ENCODE results near the gene SLC38A9. TPM values are rescaled to one million over a fixed set of nuclear protein-coding genes. Genes with fewer than 3 reads are reported as not detected.
"Not testable (repeated sequence)": the region's sequence is repeated elsewhere in the genome, so short reads cannot be mapped to it uniquely, and the experiment has no call there.

SLC38A9 gene
- total and polyA plus RNA-seq, 2 donors (not counting 1 experiment from before 2014, with no cell fraction given) = 18.1 to 49.7 TPM

GRCh38 chr5:55700745-55701144 is 11.4 kb downstream of the SLC38A9 start:
- Histone ChIP-seq H3K4me3 (replicated peaks in 1 of 4; ENCODE audit: control extremely low read depth in 1 of 4, insufficient read depth in 1 of 4, low read depth in 3 of 4, low read length in 4 of 4) (no peak overlapping the region), H3K4me1 (ENCODE audit: control insufficient read depth, extremely low read depth, insufficient read depth, low read length) (no peaks in the 10 kb centered on the region), H3K9me3 (ENCODE audit: control insufficient read depth, insufficient read depth, low read depth, low read length) (no peaks in the 10 kb centered on the region), H3K27me3 (ENCODE audit: control insufficient read depth, insufficient read depth, low read length) (no peaks in the 10 kb centered on the region), H3K79me2 (ENCODE audit: control insufficient read depth, insufficient read depth, low read length) (no peaks in the 10 kb centered on the region), H2AFZ (ENCODE audit: low read length) (no peak overlapping the region), H3K27ac (ENCODE audit: insufficient read depth, low read length) (no peak overlapping the region), H3K4me2 (ENCODE audit: extremely low read depth, insufficient read depth, low read length) (no peak overlapping the region), H4K20me1 (ENCODE audit: control insufficient read depth, extremely low read depth, insufficient read depth, low read length) (no peaks in the 10 kb centered on the region), H3K9ac (ENCODE audit: insufficient read depth, low read length) (no peak overlapping the region), H3K36me3 (ENCODE audit: control insufficient read depth, insufficient read depth, low read length) (no peaks in the 10 kb centered on the region)
- DNase-seq (ENCODE audit: low read depth in 2 of 2) = no peak
- TF ChIP-seq EZH2 (IDR thresholded peaks at IDR 0.05; ENCODE audit: low read length, missing control alignments) (no peak), CTCF (conservative IDR thresholded peaks at IDR 0.05 in 1 of 2, IDR thresholded peaks at IDR 0.05 in 1 of 2; ENCODE audit: low read depth in 1 of 2, low read length in 2 of 2) (no peak)

- TF ChIP-seq EZH2 (IDR thresholded peaks at IDR 0.05; ENCODE audit: low read length, missing control alignments) (no peak), CTCF (conservative IDR thresholded peaks at IDR 0.05 in 1 of 2, IDR thresholded peaks at IDR 0.05 in 1 of 2; ENCODE audit: low read depth in 1 of 2, low read length in 2 of 2) (no peak)
Measured at GRCh38 chr5:55699041-55699688, 13.0 kb downstream of the SLC38A9 start.

GRCh38 chr5:55696704-55697103 is 15.4 kb downstream of the SLC38A9 start:
- H2AFZ ChIP-seq (ENCODE audit: low read length); H4K20me1 ChIP-seq (ENCODE audit: control insufficient read depth, extremely low read depth, insufficient read depth, low read length); H3K4me2 ChIP-seq (ENCODE audit: extremely low read depth, insufficient read depth, low read length); H3K9me3 ChIP-seq (ENCODE audit: control insufficient read depth, insufficient read depth, low read depth, low read length); H3K4me3 ChIP-seq (replicated peaks in 1 of 4; ENCODE audit: control extremely low read depth in 1 of 4, insufficient read depth in 1 of 4, low read depth in 3 of 4, low read length in 4 of 4); H3K4me1 ChIP-seq (ENCODE audit: control insufficient read depth, extremely low read depth, insufficient read depth, low read length); H3K36me3 ChIP-seq (ENCODE audit: control insufficient read depth, insufficient read depth, low read length); H3K9ac ChIP-seq (ENCODE audit: insufficient read depth, low read length); H3K27ac ChIP-seq (ENCODE audit: insufficient read depth, low read length); DNase-seq (ENCODE audit: low read depth in 2 of 2); H3K27me3 ChIP-seq (ENCODE audit: control insufficient read depth, insufficient read depth, low read length); H3K79me2 ChIP-seq (ENCODE audit: control insufficient read depth, insufficient read depth, low read length): not testable (repeated sequence)

More at GRCh38 chr5:55699041-55699688, 13.0 kb downstream of the SLC38A9 start:
- no peak overlapping the region for H3K4me3 ChIP-seq (replicated peaks in 1 of 4; ENCODE audit: control extremely low read depth in 1 of 4, insufficient read depth in 1 of 4, low read depth in 3 of 4, low read length in 4 of 4)
- no peak overlapping the region for H3K4me2 ChIP-seq (ENCODE audit: extremely low read depth, insufficient read depth, low read length)
- no peaks in the 10 kb centered on the region for H3K36me3 ChIP-seq (ENCODE audit: control insufficient read depth, insufficient read depth, low read length)
- H4K20me1 ChIP-seq (ENCODE audit: control insufficient read depth, extremely low read depth, insufficient read depth, low read length) = no peaks in the 10 kb centered on the region
- H3K4me1 ChIP-seq (ENCODE audit: control insufficient read depth, extremely low read depth, insufficient read depth, low read length) = no peaks in the 10 kb centered on the region
- no peak overlapping the region for H3K9ac ChIP-seq (ENCODE audit: insufficient read depth, low read length)
- DNase-seq (ENCODE audit: low read depth in 2 of 2) = no peak
- no peak overlapping the region for H2AFZ ChIP-seq (ENCODE audit: low read length)
- no peak overlapping the region for H3K27ac ChIP-seq (ENCODE audit: insufficient read depth, low read length)
- no peaks in the 10 kb centered on the region for H3K9me3 ChIP-seq (ENCODE audit: control insufficient read depth, insufficient read depth, low read depth, low read length)
- no peaks in the 10 kb centered on the region for H3K79me2 ChIP-seq (ENCODE audit: control insufficient read depth, insufficient read depth, low read length)
- H3K27me3 ChIP-seq (ENCODE audit: control insufficient read depth, insufficient read depth, low read length) = no peaks in the 10 kb centered on the region
